ENCODE results near the gene IFT22.
"Not testable (repeated sequence)": the region's sequence is repeated elsewhere in the genome, so short reads cannot be mapped to it uniquely, and the experiment has no call there.

IFT22 gene

DNA sequence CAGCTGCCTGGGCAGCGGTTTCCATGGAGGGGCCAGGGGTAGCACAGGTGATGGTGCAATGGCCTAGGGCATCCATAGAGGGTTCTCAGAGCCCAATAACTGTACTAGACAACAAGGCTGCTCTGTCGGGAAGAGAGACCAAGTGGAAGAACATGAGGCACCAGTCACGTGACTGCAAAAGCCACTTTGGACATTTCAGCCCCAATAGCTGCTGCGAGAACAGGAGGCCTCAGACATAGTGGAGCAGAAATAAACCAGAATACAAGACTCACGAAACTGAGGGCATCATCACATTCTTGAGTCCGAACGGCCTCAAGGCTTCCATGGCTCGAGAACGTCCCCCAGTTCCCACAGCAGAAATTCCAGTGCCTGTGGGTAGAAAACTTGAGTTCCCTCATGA lies 44.5 kb downstream of the IFT22 start:
- no peak for DNase-seq

GRCh38 chr7:101273206-101273605 lies 48.4 kb downstream of the IFT22 start:
- no peak for DNase-seq

GRCh38 chr7:101271021-101271420 lies 50.6 kb downstream of the IFT22 start:
- no peak for DNase-seq

DNA sequence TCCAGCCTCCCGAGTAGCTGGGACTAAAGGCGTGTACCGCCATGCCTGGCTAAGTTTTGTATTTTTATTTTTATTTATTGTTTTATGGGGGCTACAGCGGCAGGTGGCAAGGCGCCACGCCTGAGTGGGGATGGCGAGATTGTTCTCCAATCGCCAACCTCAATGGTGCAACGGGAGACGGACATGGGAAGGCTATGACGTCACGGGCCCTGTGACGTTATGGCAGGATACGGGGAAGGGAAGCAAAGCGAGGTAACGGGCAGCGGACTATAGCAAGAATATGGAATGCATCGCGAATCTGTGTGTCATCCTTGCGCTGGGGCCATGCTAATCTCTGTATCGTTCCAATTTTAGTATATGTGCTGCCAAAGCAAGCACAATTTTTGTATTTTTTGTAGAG lies 51.9 kb downstream of the IFT22 start:
- DNase-seq, result no peak

DNA sequence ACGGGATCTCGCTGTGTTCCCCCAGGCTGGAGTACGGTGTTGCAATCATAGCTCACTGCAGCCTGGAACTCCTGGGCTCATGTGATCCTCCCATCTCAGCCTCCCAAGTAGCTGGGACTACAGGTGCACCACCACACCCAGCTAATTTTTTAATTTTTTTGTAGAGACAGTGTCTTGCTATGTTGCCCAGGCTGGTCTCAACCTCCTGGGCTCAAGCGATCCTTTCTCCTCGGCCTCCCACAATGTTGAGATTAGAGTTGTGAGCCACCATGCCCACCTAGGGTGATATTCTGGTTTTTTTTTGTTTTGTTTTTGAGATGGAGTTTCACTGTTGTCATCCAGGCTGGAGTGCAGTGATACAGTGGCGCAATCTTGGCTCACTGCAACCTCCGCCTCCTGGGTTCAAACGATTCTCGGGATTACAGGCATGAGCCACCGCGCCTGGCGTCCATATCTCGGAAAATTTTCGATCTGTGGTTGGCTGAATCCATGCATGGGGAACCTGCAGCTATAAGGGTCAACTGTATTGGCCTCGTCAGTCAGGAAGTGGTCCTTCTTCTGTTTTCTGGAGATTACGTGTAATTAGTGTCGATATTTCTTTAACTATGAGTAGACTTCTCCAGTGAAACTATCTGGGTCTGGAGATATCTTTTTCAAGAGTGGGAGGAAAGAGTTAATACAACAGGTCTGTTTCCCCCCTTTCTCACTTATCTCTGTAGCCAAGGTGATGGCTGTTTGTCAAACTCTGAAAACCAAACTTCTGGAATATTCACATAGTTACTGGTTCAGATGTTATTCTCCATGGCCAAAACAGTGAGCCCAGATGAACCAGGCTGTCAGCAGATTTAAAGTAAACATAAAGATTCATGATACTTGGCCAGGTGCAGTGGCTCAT lies 55.7 kb downstream of the IFT22 start:
- no peak for DNase-seq

GRCh38 chr7:101264102-101264706 lies 57.4 kb downstream of the IFT22 start:
- DNase-seq, result not testable (repeated sequence)

Data from right forelimb (tissue), 1 donor.